Activated T-cell treated with anti-CD3 and anti-CD28 coated beads, Interleukin-2, amount 50 U/mL, for 24 hours (primary cell): ENCODE data around the gene CCNY.

Source experiments
- DNase-seq: peaks from one replicate; pipeline ENCODE4 v3.0.0-alpha.2; 2020
- H3K27ac Mint-ChIP-seq: 2 replicates; pipeline ENCODE4 v1.8.0; 2020; ENCODE audit warnings: mild to moderate bottlenecking, mixed read lengths
- H3K27me3 Mint-ChIP-seq: 2 replicates; pipeline ENCODE4 v1.8.0; 2020; ENCODE audit warnings: mixed read lengths
- H3K36me3 Mint-ChIP-seq: 2 replicates; pipeline ENCODE4 v1.8.0; 2020; ENCODE audit warnings: low read depth, mixed read lengths
- H3K4me1 Mint-ChIP-seq: 2 replicates; pipeline ENCODE4 v1.8.0; 2020; ENCODE audit warnings: low read depth, mixed read lengths
- H3K4me3 Mint-ChIP-seq: 2 replicates; pipeline ENCODE4 v1.8.0; 2020; ENCODE audit warnings: mild to moderate bottlenecking, moderate library complexity, mixed read lengths
- H3K9me3 Mint-ChIP-seq: 2 replicates; pipeline ENCODE4 v1.8.0; 2020; ENCODE audit warnings: mixed read lengths

CCNY gene

GRCh38 chr10:35423505-35424306, 87.4 kb downstream of the CCNY start:
- H3K4me1 Mint-ChIP-seq: peaks cover 73% of the 10 kb centered on the region
- DNase-seq: no peak
- H3K27ac Mint-ChIP-seq: no peak overlapping the region
- H3K4me3 Mint-ChIP-seq: no peak overlapping the region
- H3K27me3 Mint-ChIP-seq: no peaks in the 10 kb centered on the region
- H3K9me3 Mint-ChIP-seq: no peaks in the 10 kb centered on the region
- H3K36me3 Mint-ChIP-seq: peaks cover 23% of the 10 kb centered on the region

GRCh38 chr10:35424680-35425285, 88.5 kb downstream of the CCNY start:
- Mint-ChIP-seq H3K36me3 (peaks cover 23% of the 10 kb centered on the region), H3K4me3 (no peak overlapping the region), H3K27me3 (no peaks in the 10 kb centered on the region), H3K9me3 (no peaks in the 10 kb centered on the region), H3K4me1 (peaks cover 74% of the 10 kb centered on the region), H3K27ac (no peak overlapping the region)
- no peak for DNase-seq

GRCh38 chr10:35425595-35425994, 89.3 kb downstream of the CCNY start:
- DNase-seq: no peak
- H3K9me3 Mint-ChIP-seq: no peaks in the 10 kb centered on the region
- no peaks in the 10 kb centered on the region for H3K27me3 Mint-ChIP-seq
- peaks cover 22% of the 10 kb centered on the region for H3K36me3 Mint-ChIP-seq
- H3K27ac Mint-ChIP-seq: no peak overlapping the region
- H3K4me3 Mint-ChIP-seq: no peak overlapping the region
- H3K4me1 Mint-ChIP-seq: peaks cover 69% of the 10 kb centered on the region

GRCh38 chr10:35426657-35427056, 90.3 kb downstream of the CCNY start:
- Mint-ChIP-seq H3K27ac (no peak overlapping the region), H3K4me1 (peaks cover 63% of the 10 kb centered on the region), H3K27me3 (no peaks in the 10 kb centered on the region), H3K9me3 (no peaks in the 10 kb centered on the region), H3K4me3 (no peak overlapping the region), H3K36me3 (peaks cover 20% of the 10 kb centered on the region)
- DNase-seq: no peak

DNA sequence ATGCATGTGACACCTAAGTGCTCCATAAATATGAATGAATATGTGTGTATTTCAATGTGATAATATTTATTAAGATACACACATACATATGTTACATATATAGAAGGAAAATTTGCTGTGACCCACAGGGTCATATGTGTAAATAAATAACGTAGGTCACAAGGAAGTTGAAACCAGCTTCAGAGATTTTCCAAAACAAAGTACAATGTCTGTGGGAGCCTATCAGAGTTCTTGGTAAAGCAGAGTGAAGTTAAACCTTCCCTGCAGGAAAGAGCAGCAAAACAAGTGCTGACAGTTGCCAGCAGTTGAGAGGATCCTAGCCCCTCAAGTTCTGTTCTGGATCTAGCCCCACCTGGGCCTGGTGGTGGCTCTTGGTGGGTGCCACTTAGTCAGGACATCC, 91.2 kb downstream of the CCNY start:
- Mint-ChIP-seq H3K27me3 (no peaks in the 10 kb centered on the region), H3K36me3 (peaks cover 22% of the 10 kb centered on the region), H3K4me3 (no peak overlapping the region), H3K4me1 (peaks cover 65% of the 10 kb centered on the region), H3K9me3 (no peaks in the 10 kb centered on the region), H3K27ac (no peak overlapping the region)
- DNase-seq: no peak

- DNase-seq: no peak
- Mint-ChIP-seq H3K4me1 (peaks cover 66% of the 10 kb centered on the region), H3K36me3 (peaks cover 19% of the 10 kb centered on the region), H3K27ac (peak overlapping the region; percentile 23), H3K27me3 (no peaks in the 10 kb centered on the region), H3K4me3 (no peak overlapping the region), H3K9me3 (no peaks in the 10 kb centered on the region)
These were observed 92.2 kb downstream of the CCNY start for GRCh38 chr10:35428521-35428920.

GRCh38 chr10:35432781-35433338, 96.6 kb downstream of the CCNY start:
- Mint-ChIP-seq H3K27me3 (no peaks in the 10 kb centered on the region), H3K36me3 (peaks cover 38% of the 10 kb centered on the region), H3K4me1 (peaks cover 56% of the 10 kb centered on the region), H3K9me3 (peaks cover 15% of the 10 kb centered on the region), H3K27ac (no peak overlapping the region), H3K4me3 (no peak overlapping the region)
- no peak for DNase-seq

DNA sequence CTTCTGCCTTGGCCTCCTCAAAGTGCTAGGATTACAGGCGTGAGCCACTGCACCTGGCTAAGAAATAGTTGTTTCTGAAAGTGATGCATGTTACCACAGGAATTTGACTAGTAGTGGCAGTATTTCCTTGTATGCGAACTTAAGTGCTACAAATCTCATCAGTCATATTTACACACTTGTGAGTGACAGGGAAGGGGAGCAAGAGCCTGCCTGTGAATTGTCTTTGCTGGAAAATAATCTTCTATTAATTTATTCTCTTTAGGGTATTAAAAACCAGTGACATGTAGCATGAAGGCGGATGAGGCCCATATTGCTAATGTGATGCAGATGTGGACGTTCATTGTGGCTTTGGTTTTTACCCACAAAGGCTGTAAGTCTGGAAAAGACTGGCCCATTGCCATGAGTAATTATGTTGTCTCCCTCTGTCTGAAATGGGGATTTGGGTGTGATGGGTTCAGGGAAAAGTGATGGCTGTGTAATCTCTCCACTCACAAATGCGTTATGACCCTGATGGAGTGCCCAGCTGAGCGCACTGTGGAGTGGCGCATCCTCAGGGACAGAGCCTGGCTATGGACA, 97.6 kb downstream of the CCNY start:
- peaks cover 45% of the 10 kb centered on the region for H3K36me3 Mint-ChIP-seq
- peaks cover 22% of the 10 kb centered on the region for H3K9me3 Mint-ChIP-seq
- H3K4me3 Mint-ChIP-seq: peak overlapping the region; percentile 4
- H3K27me3 Mint-ChIP-seq: no peaks in the 10 kb centered on the region
- peak overlapping the region; percentile 89 for H3K27ac Mint-ChIP-seq
- peaks cover 46% of the 10 kb centered on the region for H3K4me1 Mint-ChIP-seq
- no peak for DNase-seq

GRCh38 chr10:35434533-35434932, 98.2 kb downstream of the CCNY start:
- Mint-ChIP-seq H3K4me3 (peak overlapping the region; percentile 4), H3K27me3 (no peaks in the 10 kb centered on the region), H3K4me1 (peaks cover 47% of the 10 kb centered on the region), H3K36me3 (peaks cover 51% of the 10 kb centered on the region), H3K9me3 (peaks cover 28% of the 10 kb centered on the region), H3K27ac (peak overlapping the region; percentile 89)
- no peak for DNase-seq

DNA sequence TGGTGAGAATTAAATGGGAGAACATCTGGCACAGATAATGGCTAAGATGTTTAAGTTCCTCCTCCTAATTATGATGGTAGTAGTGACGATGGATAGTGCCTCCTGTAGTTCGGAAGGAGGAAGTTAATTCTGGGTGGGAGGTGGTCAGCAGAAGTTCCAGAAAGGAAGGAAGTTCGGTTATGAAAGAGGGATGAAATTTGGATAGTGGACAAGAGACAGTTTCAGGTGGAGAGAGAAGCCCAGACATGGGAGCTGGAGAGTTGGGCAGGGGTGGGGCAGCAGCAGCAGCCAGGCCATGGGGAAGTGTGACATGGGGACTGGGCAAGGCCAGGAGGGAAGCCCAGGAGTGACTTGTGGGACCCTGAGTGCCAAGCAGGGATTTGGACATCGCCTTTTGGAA, 99.5 kb downstream of the CCNY start:
- peaks cover 53% of the 10 kb centered on the region for H3K4me1 Mint-ChIP-seq
- H3K9me3 Mint-ChIP-seq: peaks cover 36% of the 10 kb centered on the region
- no peaks in the 10 kb centered on the region for H3K27me3 Mint-ChIP-seq
- peak overlapping the region; percentile 56 for H3K27ac Mint-ChIP-seq
- H3K4me3 Mint-ChIP-seq: no peak overlapping the region
- peaks cover 62% of the 10 kb centered on the region for H3K36me3 Mint-ChIP-seq
- no peak for DNase-seq

GRCh38 chr10:35437829-35438228, 101.5 kb downstream of the CCNY start:
- peaks cover 57% of the 10 kb centered on the region for H3K4me1 Mint-ChIP-seq
- H3K27ac Mint-ChIP-seq: no peak overlapping the region
- H3K36me3 Mint-ChIP-seq: peaks cover 72% of the 10 kb centered on the region

GRCh38 chr10:35438718-35439571, 102.6 kb downstream of the CCNY start:
- peaks cover 59% of the 10 kb centered on the region for H3K4me1 Mint-ChIP-seq
- no peak overlapping the region for H3K27ac Mint-ChIP-seq
- H3K4me3 Mint-ChIP-seq: no peak overlapping the region
- no peak for DNase-seq
- no peaks in the 10 kb centered on the region for H3K27me3 Mint-ChIP-seq
- peaks cover 56% of the 10 kb centered on the region for H3K9me3 Mint-ChIP-seq
- peaks cover 76% of the 10 kb centered on the region for H3K36me3 Mint-ChIP-seq

More at GRCh38 chr10:35437829-35438228, 101.5 kb downstream of the CCNY start:
- Mint-ChIP-seq H3K27me3 (no peaks in the 10 kb centered on the region), H3K9me3 (peaks cover 48% of the 10 kb centered on the region), H3K4me3 (no peak overlapping the region)
- no peak for DNase-seq

- H3K27me3 Mint-ChIP-seq: no peaks in the 10 kb centered on the region
- no peak overlapping the region for H3K27ac Mint-ChIP-seq
- peaks cover 53% of the 10 kb centered on the region for H3K4me1 Mint-ChIP-seq
- peaks cover 75% of the 10 kb centered on the region for H3K36me3 Mint-ChIP-seq
- H3K4me3 Mint-ChIP-seq: no peak overlapping the region
- peaks cover 60% of the 10 kb centered on the region for H3K9me3 Mint-ChIP-seq
- no peak for DNase-seq
These were observed 103.7 kb downstream of the CCNY start for GRCh38 chr10:35440016-35440415.

DNA sequence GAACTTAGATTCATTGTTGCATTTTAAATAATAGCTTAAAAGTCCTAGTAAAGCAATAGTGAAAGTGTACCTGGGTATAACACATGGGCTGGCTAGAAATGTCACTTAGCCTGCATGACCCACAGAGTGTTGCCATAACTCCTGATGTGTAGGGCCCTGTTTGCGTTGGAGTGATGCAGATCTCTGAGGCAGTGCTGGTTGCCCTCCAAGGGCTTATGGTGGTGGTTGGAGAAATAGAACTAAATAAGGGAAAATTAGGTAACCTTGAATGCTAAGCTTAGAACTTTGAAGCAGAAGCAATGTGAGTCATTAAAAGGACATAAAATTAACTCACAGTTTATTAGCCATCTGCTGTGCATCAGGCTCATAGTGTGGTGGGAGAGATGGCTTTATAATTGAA, 105.7 kb downstream of the CCNY start:
- Mint-ChIP-seq H3K4me3 (peak overlapping the region; percentile 48), H3K27ac (peak overlapping the region; percentile 96), H3K36me3 (peaks cover 71% of the 10 kb centered on the region), H3K9me3 (peaks cover 54% of the 10 kb centered on the region), H3K4me1 (peaks cover 59% of the 10 kb centered on the region), H3K27me3 (no peaks in the 10 kb centered on the region)
- no peak for DNase-seq
